Upper lobe of right lung (tissue), 1 donor: ENCODE measurements around the gene SSBP3. TPM values are rescaled to one million over a fixed set of nuclear protein-coding genes. Genes with fewer than 3 reads are reported as not detected.

Source experiments
- ATAC-seq: fragments of 200-7000 bp; cut with Tn5 transposase; one replicate; pipeline ENCODE4 v1.9.1; 2020; ENCODE audit warnings: mild to moderate bottlenecking, moderate library complexity
- DNase-seq: peaks from one replicate; pipeline ENCODE4 v3.0.0-alpha.2; 2020
- H3K27ac ChIP-seq: fragments of 200-600 bp; one replicate; pipeline ENCODE4 v1.8.0; 2022
- H3K27me3 ChIP-seq: fragments of 200-600 bp; one replicate; pipeline ENCODE4 v1.8.0; 2022; ENCODE audit warnings: mild to moderate bottlenecking
- H3K36me3 ChIP-seq: fragments of 200-600 bp; one replicate; pipeline ENCODE4 v1.8.0; 2022
- H3K4me1 ChIP-seq: fragments of 200-600 bp; one replicate; pipeline ENCODE4 v1.8.0; 2022
- H3K4me3 ChIP-seq: fragments of 200-600 bp; one replicate; pipeline ENCODE4 v1.8.0; 2022; ENCODE audit warnings: mild to moderate bottlenecking
- H3K9me3 ChIP-seq: fragments of 200-600 bp; one replicate; pipeline ENCODE4 v1.8.0; 2022
- CTCF ChIP-seq: fragments of 200-600 bp; IDR thresholded peaks from one replicate; pipeline ENCODE4 v1.8.0; 2022; ENCODE audit warnings: antibody characterized with exemption
- intact Hi-C: fragments of 100-400 bp; cut with DNase I; formaldehyde crosslinking; loops from one replicate; pipeline ENCODE4 v1.11.0; 2022
- total RNA-seq: library from RNA; stranded (reverse); fragmentation: NEBNext Ultra II Directional; extraction: Animal tissue kit (Norgen Biotek cat#: 25700); gene quantifications from one replicate; pipeline ENCODE4 v1.2.1, GENCODE V29; 2021
- donor health status: DM: no; HTN: yes; CAD: no; lungs with severe emphysema.

Gene SSBP3
- total RNA-seq, 1 donor from 2014 or later = 40.4 TPM

- intact Hi-C loops = no loop called here
- Histone ChIP-seq H3K9me3 (no peaks in the 10 kb centered on the region), H3K4me3 (no peak overlapping the region), H3K4me1 (no peaks in the 10 kb centered on the region), H3K27me3 (no peaks in the 10 kb centered on the region), H3K27ac (no peak overlapping the region), H3K36me3 (no peaks in the 10 kb centered on the region)
- ATAC-seq (no peak), DNase-seq (peak; percentile 19)
- no peak for TF ChIP-seq CTCF
Observed at GRCh38 chr1:54439550-54440223, 33.5 kb upstream of the SSBP3 start.

DNA sequence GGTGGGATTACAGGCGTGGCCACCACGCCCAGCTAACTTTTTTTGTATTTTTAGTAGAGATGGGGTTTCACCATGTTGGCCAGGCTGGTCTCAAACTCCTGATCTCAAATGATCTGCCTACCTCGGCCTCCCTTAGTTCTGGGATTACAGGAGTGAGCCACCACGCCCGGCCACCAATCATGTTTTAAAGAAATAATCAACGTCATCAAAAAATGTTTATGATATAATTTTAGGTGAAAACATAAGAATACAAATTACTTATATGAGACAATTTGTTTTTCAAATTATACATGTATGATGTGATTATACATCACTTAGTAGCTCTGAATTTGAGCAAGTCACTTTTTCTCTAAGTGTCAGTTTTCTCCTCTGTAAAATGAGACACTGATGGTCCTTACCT, 31.6 kb upstream of the SSBP3 start:
- ATAC-seq (no peak), DNase-seq (no peak)
- H3K4me1 ChIP-seq = no peaks in the 10 kb centered on the region
- intact Hi-C loops = no loop called here
- no peak overlapping the region for H3K4me3 ChIP-seq
- no peak for TF ChIP-seq CTCF
- H3K27ac ChIP-seq = no peak overlapping the region
- no peaks in the 10 kb centered on the region for H3K36me3 ChIP-seq
- H3K27me3 ChIP-seq = no peaks in the 10 kb centered on the region
- no peaks in the 10 kb centered on the region for H3K9me3 ChIP-seq

DNA sequence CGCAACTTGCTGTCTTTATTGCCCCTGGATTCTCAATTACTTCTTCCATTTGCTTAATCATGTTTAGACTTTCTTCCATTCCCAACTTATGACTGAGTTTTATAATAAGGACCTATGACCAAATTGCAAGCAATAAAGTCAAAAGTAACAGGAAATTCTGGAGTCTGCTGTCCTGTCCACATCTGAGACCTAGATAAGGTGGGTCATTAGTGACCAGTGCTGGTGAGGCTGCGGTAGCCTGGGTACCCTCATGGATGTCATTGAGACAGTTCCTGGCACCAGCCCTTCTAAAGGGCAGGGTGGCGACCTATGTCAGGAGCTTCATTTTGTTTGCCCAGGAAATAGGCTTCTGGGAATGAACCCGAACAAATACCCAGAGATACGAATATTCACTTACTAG, 30.6 kb upstream of the SSBP3 start:
- intact Hi-C loops = no loop called here
- ATAC-seq = no peak
- H3K27me3 ChIP-seq = no peaks in the 10 kb centered on the region
- H3K36me3 ChIP-seq = no peaks in the 10 kb centered on the region
- no peak for TF ChIP-seq CTCF
- H3K9me3 ChIP-seq = no peaks in the 10 kb centered on the region
- no peak overlapping the region for H3K4me3 ChIP-seq
- no peak for DNase-seq
- H3K27ac ChIP-seq = no peak overlapping the region
- no peaks in the 10 kb centered on the region for H3K4me1 ChIP-seq

DNA sequence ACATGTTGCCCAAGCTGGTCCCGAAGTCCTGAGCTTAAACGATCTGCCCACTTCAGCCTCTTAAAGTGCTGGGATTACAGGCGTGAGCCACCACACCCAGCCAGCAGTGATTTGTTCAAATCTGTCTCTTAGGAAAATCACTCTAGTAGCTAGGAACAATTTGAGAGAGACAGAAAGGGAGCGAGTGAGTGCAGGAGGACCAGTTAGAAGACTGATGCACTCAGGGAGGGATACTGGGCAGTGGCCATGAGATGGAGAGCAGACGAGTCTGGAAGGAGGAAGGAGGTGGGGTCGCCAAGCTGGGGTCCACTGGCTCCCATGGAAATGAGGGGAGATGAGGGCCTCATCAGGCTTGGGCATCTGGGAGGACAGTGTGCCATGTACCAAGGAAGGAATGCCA, 23.6 kb upstream of the SSBP3 start:
- Histone ChIP-seq H3K4me1 (no peaks in the 10 kb centered on the region), H3K36me3 (no peaks in the 10 kb centered on the region), H3K27ac (no peak overlapping the region), H3K4me3 (no peak overlapping the region), H3K9me3 (no peaks in the 10 kb centered on the region), H3K27me3 (no peaks in the 10 kb centered on the region)
- no peak for TF ChIP-seq CTCF
- intact Hi-C loops = no loop called here
- no peak for ATAC-seq
- DNase-seq = peak; percentile 38

DNA sequence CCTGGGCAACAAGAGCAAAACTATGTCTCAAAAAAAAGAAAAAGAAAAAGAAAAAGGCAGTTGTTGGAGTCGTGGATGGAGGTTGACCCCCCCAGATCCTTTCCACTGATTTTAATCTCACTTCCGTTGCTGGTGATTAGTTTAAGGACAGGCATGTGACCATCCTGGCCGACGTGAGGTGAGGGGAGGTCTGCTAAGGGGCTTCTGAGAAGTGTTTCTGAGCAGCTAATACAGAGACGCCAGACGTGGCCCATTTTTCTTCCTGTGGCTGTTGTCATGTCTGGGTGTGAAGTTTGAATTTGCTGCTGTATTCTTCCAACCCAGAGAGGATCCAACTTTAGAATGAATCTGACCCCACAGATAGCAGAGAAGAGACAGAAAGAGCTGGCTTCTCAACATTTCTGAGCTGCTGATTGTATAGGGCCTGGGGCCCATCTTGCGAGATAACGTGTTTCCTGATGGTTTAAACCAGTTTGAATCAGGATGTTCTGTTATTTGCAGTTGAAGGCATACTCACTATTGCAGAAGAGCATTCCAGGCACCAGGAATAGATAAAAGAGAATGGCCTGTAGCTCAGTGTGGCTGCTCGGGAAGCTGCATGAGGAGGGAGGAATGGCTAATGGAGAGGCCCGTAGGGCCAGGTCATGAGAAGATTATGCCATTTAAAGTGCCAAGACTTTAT, 22.8 kb upstream of the SSBP3 start:
- DNase-seq = peak; percentile 12
- intact Hi-C loops = no loop called here

More for the DNA sequence above, 22.8 kb upstream of the SSBP3 start:
- ATAC-seq = no peak
- H3K4me1 ChIP-seq = no peaks in the 10 kb centered on the region
- no peaks in the 10 kb centered on the region for H3K27me3 ChIP-seq
- no peaks in the 10 kb centered on the region for H3K9me3 ChIP-seq
- no peak overlapping the region for H3K27ac ChIP-seq
- no peak overlapping the region for H3K4me3 ChIP-seq
- no peak for TF ChIP-seq CTCF
- H3K36me3 ChIP-seq = no peaks in the 10 kb centered on the region
